GM18870 (cell line): Measurements from ENCODE around the gene MAD1L1.

Source experiments
- ATAC-seq: cut with Tn5 transposase; IDR thresholded peaks from one replicate; pipeline ENCODE4 v1.9.1; 2021; ENCODE audit warnings: moderate library complexity; ENCODE audit not compliant: unreplicated experiment

MAD1L1 gene

DNA sequence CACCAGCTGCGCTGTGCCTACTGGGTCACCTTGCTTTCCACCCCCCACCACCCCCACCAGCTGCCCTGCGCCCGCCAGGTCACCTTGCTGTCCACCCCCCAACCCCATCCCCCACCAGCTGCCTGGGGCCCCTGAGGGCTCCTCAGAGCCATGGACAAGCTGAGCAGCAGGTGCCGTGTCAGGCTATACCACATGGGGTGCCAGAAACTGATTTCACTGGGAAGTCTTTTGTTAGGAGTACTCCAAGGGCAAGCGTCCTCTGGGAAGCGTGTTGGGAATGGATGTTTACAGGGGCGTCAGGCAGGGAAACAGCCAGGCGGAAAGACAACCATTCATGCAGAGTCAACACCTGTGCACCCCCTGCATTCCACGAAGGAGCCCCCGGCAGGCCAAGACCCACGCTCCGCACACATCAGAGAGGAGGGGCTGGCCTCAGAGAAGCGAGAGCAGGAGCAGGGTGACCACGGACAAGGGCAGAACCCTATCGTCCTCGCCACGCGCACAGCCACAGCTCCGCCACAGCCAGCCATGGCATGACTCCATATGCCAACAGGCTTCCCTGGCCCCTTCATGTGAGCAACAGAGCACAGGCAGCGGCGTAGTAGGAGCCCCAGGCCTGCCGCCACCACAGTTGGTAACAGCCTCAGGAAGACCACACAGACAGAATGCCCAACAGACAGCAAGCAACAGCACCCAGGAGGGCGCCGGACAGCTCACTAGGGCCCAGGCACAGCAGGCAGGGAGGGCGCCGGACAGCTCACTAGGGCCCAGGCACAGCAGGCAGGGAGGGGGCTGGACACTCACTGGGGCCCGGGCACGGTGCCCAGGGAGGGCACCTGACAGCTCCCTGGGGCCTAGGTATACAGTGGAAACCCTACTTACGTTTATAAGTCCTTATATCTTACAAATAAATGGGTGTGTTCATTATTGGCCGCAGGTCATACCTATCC, 180.8 kb downstream of the MAD1L1 start:
- no peak for ATAC-seq

DNA sequence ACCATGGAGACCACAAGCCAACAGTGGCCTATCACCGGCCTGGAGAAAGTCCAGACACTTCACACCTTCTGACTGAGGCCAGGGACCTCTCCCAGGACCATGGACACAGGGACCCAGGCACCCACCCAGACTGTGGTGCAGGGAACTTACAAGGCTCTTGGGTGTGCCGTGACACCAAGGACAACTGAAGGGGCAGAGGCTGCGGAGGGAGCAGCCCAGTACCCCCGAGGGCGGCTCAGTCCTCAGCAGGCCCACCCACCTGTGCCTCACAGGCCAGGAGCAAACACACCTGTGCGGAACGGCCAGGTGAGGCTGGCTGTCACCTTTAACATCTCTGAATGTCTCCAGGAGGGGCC, 182.3 kb downstream of the MAD1L1 start:
- no peak for ATAC-seq

DNA sequence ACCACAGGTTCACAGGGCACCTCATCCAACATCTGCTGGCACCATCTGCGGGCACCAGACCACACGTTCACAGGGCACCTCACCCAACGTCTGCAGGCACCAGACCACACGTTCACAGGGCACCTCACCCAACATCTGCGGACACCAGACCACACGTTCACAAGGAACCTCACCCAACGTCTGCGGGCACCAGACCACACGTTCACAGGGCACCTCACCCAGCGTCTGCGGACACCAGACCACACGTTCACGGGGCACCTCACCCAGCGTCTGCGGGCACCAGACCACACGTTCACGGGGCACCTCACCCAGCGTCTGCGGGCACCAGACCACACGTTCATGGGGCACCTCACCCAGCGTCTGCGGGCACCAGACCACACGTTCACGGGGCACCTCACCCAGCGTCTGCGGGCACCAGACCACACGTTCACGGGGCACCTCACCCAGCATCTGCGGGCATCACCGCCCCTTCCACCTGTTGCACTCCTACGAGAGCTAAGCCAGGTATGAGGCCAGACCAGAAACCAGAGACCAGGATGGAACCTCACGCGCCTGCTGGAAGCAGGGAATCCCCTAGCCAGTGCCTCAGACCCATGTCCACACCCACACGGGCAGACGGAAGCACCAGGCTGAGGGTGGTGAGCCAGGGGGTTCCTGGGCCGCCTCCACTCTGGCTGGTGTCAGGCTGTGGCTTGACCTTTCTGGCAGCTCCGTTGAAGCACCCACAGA, 182.8 kb downstream of the MAD1L1 start:
- no peak for ATAC-seq

DNA sequence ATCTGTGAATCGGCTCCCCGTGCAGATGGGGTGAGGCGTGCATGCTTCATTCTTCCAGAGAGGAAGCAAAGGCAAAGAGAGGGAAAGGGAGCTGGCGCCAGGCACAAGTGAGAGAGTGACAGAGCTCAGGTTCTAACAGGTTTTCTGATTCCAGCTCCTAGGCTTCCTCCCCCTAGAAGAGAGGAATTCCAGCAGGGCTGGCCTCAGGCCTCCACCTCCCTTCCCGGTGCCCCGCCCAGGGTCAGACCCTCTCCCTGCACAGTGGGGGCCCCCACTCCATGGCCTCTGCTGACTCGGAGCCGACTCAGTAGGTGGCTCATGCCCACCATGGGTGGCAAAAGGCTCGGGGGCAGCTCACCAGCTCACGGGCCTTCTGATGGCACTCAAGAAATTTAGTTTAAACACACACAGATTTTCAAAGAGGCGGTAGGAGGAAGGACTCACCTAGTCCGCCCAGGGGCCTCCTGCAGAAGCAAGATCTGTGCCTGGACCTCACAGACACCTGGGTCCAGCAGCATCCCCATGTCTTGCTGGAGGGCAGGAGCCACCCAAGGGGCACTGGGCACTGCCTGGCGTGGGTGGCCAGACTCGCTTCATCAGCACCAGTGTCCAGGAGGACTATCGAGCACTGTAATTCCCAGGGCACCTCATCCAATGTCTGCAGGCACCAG, 183.5 kb downstream of the MAD1L1 start:
- ATAC-seq = no peak

DNA sequence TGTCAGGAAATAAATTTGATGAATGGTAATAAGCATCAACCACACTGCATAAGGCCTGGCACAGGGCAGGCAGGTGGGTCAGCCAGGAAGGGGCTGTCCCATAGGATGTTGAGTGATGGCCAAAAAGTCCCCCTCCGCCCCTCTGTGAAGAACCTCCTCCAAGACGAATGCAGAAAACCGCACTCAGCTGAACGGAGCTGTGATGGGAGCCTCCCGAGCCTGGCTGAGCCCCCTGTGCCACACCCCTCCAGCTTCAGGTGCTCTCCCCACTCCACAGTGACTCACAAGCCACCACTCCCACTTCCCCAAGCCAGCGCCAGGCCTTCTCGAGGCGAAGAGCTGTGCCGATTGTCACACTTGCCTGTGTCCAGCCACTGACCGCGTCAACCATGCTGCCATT, 184.2 kb downstream of the MAD1L1 start:
- ATAC-seq = no peak

DNA sequence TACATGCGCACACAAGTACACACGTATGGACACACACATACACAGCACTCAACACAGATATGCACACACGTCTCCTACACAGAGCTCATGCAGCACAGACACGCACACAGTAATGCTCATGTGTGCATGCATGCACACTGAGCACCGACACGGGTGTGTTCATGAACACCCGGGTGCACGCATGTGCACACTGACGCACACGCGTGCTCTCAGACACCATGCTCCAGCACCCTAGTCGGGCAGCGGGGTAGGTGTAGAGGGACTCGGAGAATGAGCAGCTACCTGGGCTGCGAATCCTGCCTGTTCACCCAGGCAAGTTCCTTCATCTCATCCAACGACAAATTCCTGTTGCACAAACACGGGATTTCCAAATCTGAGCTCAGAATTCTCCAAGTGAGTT, 184.7 kb downstream of the MAD1L1 start:
- ATAC-seq = no peak

DNA sequence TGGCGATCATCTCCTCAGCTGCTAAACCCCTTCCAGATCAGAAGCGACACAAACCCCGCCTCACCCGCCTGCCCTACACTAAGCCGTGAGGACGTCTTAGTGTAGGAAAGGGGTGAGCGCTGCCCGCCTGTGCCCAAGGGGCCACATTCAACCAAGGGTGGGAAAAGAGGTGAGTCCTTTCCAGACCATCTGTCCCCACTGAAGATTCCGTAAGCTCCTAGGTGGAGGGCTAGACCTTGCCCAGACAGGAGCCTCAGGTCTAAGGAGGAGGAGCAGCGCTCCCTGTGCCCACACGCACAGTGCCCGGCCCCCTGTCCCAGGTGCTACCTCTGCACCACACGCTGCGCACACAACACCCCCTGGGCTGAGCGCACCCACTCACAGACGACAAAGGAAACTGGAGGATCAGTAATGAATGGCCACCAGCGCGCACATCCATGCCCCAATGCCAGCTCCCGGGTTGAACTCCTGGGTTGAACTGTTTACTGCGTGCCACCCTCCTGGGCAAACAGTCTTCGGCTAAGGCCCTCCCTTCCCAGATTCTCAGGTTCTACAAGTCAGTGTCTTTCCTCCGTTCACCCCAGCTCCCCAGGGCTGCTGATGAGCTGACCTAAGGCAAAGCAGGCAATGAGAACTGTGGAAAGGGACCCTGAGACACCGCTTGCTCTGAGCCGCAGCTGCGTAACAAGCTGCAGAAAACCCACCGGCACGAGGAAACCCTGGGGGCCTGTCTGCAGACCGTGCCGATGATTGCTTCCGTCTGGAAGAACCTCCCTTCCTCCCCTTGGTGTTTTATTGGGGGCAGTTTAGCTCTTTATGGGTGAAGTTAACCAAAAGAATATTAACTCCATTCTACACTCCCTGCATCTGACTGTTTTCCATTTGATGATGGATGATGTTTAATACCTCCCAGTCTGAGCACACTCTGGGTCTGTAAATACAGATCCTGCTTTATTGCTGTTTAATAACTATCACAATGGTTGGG, 185.9 kb downstream of the MAD1L1 start:
- no peak for ATAC-seq

DNA sequence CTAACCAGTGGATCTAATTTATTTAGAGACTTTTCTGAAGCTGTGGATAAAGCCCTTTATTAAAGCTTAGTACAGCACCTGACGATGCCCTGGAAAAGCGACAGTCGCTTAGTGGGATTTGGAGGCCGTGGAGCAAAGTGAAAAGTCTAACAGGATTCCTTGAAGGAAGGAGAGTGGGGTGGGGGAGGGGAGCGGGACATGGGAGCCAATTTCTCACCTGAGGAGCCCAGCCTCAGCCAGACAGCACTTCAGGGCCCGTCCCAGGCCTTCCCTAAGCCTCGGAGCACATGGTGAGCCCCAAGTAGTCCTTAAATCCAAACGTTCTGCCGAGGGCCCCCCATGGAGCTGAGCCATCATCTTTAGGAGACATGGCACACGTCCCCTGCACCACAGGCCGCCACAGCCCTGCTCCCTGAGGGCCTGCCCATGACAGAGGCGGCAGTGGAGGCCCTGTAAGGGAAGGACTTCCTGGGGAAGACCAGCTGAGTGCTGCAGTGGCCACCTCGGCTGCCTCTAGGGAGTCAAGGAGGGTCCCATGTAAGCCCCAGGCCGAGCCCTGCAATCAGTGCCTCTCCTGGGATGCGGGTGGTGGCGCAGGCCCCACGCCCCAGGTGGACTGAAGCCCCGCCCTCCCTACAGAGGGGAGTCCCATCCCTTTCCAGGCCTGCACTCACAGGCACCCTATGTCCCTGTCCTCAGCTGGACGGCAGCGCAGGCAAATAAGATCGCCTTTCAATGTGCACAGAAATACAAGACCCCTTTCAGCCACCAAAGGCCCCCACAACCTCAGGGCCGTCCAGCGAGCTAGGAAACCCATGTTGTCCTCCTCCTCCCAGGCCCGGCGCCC, 187.0 kb downstream of the MAD1L1 start:
- no peak for ATAC-seq

DNA sequence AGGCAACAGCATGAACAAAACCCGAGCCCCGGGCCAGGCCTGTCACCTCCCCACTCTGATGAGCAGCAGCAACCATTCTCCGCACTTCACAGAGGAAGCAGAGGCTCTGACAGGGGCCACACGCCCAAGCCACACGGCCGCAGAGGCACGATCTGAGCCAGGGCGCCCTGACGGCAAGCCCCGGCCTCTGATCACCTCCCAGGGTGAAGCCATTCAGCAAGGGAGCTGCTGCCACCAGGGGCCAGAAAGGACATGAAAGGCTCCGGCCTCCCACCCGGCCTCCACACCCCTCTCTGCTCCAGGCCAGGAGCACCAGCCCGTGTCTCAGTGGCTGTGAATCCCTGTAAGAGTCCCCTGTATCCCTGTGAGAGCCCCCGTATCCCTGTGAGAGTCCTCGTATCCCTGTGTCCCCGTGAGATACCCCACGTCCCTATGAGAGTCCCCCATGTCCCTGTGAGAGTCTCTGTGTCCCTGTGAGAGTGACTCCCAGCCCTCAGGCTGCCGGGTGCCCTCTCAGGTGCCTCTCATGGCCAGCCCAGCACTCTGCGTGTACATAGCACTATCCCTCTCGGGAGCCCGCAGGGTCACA, 187.8 kb downstream of the MAD1L1 start:
- ATAC-seq = no peak

DNA sequence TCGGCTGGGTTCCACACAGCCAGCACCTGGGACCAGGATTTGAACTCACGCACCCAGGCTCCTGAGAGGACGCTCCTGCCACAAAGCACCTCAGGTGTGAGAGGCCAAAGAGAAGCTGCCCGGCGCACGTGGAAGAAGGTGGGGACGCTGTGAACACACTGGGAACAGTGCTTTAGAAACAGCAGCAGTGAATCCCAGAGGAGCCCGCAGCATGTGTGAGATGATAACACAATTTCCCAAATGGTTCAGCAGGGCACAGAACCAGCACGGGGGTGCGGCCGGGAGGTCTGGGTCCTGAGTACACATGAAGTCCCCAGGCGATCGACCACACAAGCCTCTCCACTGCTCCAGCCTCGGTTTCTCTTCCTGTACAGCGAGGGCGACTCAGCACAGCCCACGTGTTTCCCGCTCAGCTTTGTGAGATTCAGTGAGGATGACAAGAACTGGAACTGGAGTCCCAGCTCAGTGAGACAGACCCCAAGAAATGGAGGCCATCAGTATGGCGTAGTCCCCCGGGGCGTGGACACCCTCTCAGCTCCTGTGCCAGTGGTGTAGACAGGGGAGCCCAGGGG, 188.3 kb downstream of the MAD1L1 start:
- ATAC-seq = no peak

DNA sequence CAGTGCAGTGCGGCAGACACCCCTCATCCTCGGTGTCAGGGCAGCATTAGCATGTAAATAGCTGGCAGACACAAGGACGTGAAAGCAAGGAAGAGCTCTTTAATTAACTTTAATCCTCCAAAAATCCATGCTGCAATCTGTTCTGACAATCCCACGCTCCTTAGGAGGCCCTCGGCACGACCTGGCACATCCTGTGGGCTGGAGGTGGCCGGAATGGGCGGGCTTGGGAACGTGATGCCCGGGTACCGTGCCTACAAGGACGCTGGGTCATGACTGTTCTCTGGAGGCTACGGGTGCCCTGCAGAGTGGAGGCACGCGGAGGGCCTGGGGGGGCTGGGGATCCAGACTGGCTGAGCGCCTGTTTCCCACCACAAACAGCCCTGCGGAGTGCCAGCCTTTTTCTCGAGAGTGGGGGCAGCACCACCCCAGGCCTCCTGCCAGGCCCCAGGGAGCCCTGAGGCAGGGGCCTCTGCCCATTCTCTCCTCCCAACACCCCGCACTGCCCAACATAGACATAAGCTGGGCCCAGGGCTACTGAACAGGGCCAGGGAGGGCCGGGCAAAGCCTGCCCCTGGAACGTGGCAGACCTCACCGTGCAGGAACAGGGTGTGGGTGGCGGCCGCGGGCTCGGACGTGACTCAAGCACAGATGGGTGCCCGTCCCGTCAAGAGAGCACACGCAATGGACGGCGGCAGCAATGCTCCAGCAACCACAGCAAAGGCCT, 189.3 kb downstream of the MAD1L1 start:
- ATAC-seq = no peak

DNA sequence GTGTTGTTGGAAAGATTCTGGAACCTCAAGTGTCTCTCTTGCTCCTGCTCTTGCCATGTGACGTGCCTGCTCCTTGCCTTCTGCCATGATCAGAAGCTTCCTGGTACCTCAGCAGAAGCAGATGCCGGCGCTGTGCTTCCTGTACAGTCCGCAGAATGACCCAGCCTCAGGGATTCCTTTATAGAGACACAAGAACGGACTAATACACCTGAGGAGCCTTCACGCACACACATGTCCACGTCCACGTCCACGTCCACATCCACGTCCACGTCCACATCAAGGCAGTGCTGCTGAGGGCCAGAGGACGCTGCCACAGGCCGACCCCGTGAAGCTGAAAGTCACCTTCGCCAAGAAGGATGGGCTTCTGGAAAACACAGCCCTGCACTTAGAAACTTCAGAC, 190.1 kb downstream of the MAD1L1 start:
- no peak for ATAC-seq

DNA sequence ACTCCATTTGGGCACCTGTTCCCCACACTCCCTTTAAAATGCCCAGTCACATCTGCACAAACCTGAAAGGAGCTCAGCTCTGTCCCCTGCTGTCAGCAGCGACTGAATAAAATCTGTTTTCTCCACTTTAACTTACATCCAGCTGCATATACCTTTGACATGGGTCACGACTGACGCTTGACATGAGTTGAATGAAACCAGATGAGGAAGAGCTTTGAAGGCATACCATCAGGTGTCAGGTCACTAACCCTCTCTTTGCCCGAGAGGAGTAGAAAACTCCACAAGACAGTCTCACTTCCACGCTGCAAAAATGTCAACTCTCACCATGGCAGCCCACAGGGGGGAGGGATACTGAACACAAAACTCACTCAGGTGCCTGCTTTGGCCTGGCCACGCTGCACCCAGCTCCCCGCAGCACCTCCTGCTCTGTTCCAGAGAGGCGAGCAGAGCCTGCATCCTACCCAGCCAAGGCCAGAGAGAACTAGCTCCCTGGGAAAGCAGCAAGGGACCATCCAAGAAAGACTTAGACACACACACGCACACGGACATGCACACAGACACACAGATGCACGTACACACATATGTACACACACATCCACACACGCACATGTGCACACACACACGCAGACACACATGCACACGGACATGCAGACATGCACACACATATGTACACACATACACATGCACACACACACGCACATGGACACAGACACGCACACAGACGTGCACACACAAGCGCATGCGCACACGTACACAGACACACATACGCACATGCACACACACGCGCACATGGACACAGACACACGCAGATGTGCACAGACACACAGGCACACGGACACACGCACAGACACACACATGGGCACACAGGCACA, 191.0 kb downstream of the MAD1L1 start:
- no peak for ATAC-seq

DNA sequence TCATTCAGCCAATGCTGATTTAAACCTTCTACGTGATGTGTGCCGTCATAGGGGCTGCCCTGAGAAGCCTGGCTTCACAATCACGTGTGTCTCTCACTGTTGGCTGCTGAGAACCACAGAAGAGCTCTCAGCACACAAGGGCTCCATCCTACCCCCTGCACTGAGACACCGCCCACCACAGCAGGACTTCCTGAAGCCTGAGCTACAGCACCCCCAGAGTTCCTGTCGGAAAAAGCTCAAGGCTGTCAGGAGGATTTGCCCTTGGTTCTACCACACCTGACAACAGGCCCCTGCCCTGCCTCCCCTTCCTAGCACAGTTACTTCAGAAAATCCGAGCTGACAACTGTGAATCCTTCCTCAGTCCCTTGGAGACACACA, 191.9 kb downstream of the MAD1L1 start:
- no peak for ATAC-seq

DNA sequence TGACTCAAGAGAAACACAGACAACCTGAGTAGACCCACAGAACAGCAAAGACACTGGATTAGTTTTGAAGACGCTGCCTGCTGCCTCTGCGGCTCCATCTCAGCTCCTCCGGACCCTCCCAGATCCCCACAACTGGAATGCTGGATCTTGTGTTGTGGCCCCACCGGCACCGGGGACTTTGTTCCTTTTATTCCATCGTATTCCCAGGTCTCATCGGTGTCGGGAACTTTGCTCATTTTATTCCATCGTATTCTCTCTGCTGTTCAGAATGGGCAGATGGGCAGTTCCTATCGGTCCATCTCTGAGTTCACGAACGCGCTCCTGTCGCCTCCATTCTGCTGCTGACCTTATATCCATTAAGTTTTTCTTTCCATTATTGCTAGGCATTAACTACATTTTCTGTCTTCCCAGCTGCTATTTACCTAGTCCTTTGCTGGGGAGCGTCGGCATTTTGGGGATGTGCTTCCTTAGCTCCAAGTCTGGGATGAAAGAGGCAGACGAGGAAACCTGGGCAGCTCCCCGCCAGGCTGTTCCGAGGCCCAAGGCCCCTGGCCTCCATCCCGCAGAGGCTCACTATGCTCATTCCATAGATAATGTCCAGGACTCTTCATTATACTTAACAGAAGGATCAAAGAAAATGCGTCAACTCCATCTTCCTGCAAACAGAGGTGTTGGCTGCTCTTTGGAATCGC, 192.4 kb downstream of the MAD1L1 start:
- ATAC-seq = no peak

DNA sequence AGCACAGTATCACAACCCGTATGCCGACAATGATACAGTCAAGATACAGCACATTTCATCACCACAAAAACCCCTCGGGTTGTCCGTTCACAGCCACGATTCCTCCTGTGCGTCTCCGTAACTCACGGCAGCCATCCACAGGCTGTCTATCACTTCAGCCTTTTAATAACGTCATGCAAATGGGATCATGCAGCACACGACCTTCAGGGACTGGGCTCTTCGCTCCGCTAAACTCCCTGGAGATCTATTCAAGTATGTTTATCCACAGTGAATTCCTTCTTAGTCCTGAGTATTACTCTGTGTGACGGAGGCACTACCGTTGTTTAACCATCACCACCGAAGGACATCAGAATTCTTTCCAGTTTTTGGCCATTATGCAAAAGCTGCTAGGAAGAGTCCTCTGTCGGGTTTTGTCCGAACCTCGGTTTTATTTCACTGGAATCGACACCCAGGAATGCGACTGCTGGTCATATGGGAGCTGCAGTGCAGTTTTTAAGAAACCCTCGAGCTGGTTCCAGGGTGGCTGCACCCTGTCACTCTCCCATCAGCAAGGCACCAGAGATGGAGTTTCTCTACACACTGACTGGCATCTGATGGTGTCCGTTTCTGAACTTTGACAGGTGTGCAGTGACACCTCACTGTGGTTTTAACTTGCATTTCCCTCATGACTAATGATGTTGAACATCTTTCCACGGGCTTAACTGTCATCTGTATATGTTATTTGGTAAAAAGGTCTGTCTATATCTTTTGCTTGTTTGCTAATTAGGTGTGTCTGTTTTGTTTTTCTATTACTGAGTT, 193.6 kb downstream of the MAD1L1 start:
- no peak for ATAC-seq
